Right lobe of liver (tissue), 4 donors: ENCODE measurements around the gene CENPP.
A peak's percentile ranks its signal among the peaks of the same experiment; 100 is the strongest.

Source experiments
- POLR2A ChIP-seq: fragments of 450-650 bp; IDR thresholded peaks from one replicate; pipeline ENCODE4 v1.6.1; 2017; ENCODE audit warnings: antibody characterized with exemption, mild to moderate bottlenecking
- TF ChIP-seq, protein P1 (sequence below), 4 donors: fragments of 200-600 bp in 3 of 4; fragments of 450-650 bp in 1 of 4; IDR thresholded peaks; one replicate each; pipeline versions ENCODE4 v1.5.1 to v1.8.0; 2016 to 2022; ENCODE audit warnings: antibody characterized with exemption in 4 of 4, mild to moderate bottlenecking in 2 of 4
- donor health status: DM: no; HTN: no; CAD: no.
- donor health status: DM: no; HTN: no; CAD: no.
- donor health status: DM: no; HTN: yes; CAD: no.

DNA sequence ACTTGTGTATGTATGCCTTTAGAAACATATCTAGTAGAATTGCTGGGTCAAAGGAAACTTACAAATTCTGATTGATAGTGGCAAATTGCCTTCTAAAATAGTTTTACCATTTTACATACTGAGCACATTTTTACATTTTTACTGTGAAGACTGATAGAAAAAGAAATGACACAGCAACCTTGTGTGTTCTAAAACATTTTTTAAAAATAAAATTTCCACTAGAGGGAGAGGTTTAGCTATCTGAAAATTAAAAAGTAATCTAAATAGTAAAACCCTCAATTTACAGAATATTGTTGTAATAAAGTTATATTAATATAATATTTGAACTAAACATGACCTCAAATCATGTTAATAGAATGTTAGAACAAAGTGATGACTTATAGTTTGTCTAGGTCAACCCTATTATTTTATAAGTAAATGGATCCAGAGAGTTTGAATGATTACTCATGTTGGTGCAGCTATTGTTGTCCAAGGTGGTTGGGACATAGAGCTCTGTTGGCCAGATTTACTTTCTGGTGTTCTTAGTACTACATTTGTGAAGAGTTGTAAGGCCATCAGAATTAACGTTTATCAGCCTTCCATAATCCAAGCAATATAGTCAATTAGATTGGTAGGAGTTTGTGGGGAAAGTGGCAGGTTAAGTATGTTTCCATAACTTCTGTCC, 17.2 kb downstream of the CENPP start:
- TF ChIP-seq, protein P1, sequence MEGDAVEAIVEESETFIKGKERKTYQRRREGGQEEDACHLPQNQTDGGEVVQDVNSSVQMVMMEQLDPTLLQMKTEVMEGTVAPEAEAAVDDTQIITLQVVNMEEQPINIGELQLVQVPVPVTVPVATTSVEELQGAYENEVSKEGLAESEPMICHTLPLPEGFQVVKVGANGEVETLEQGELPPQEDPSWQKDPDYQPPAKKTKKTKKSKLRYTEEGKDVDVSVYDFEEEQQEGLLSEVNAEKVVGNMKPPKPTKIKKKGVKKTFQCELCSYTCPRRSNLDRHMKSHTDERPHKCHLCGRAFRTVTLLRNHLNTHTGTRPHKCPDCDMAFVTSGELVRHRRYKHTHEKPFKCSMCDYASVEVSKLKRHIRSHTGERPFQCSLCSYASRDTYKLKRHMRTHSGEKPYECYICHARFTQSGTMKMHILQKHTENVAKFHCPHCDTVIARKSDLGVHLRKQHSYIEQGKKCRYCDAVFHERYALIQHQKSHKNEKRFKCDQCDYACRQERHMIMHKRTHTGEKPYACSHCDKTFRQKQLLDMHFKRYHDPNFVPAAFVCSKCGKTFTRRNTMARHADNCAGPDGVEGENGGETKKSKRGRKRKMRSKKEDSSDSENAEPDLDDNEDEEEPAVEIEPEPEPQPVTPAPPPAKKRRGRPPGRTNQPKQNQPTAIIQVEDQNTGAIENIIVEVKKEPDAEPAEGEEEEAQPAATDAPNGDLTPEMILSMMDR (IDR thresholded peaks at IDR 0.05) = peak; percentile 26 to 37 (median 30)
- no peak for TF ChIP-seq POLR2A
